Loucy (cell line): Measurements from ENCODE around the gene SYNDIG1.

Source experiments
- H2AFZ ChIP-seq: fragments of 200-600 bp; sonication (generic); 2 replicates; pipeline ENCODE4 v1.6.0; 2016; ENCODE audit warnings: antibody characterized with exemption, mild to moderate bottlenecking, low read length, moderate library complexity
- H3F3A ChIP-seq: fragments of 200-600 bp; 2 replicates; pipeline ENCODE4 v1.6.0; 2016; ENCODE audit warnings: antibody characterized with exemption, low read depth, mild to moderate bottlenecking
- H3K27me3 ChIP-seq: fragments of 200-600 bp; sonication (generic); 2 replicates; pipeline ENCODE4 v1.6.1; 2014; ENCODE audit warnings: low read length, mild to moderate bottlenecking; ENCODE audit not compliant: insufficient read depth, poor library complexity, severe bottlenecking
- H3K36me3 ChIP-seq: fragments of 200-600 bp; sonication (generic); 2 replicates; pipeline ENCODE4 v1.6.1; 2016; ENCODE audit warnings: low read length; ENCODE audit not compliant: insufficient read depth
- H3K4me1 ChIP-seq: fragments of 200-600 bp; sonication (generic); 2 replicates; pipeline ENCODE4 v1.5.1; 2014; ENCODE audit warnings: low read length, mild to moderate bottlenecking; ENCODE audit not compliant: insufficient read depth, poor library complexity, severe bottlenecking
- H3K4me2 ChIP-seq: fragments of 200-600 bp; sonication (generic); 2 replicates; pipeline ENCODE4 v1.6.0; 2014; ENCODE audit warnings: antibody characterized with exemption, low read length, low read depth, mild to moderate bottlenecking; ENCODE audit not compliant: poor library complexity, severe bottlenecking
- H3K4me3 ChIP-seq: fragments of 200-600 bp; sonication (generic); 2 replicates; pipeline ENCODE4 v1.5.1; 2014; ENCODE audit warnings: low read length, mild to moderate bottlenecking, mixed read lengths; ENCODE audit not compliant: poor library complexity, severe bottlenecking
- H3K79me2 ChIP-seq: fragments of 200-600 bp; sonication (generic); 2 replicates; pipeline ENCODE4 v1.6.1; 2014; ENCODE audit warnings: low read length; ENCODE audit not compliant: insufficient read depth
- H3K9ac ChIP-seq: fragments of 200-600 bp; sonication (generic); 2 replicates; pipeline ENCODE4 v1.6.0; 2014; ENCODE audit warnings: mild to moderate bottlenecking, low read depth, low read length, moderate library complexity; ENCODE audit not compliant: poor library complexity, severe bottlenecking
- H3K9me2 ChIP-seq: fragments of 200-600 bp; sonication (generic); replicated peaks from 2 replicates; pipeline ENCODE4 v1.6.1; 2016; ENCODE audit warnings: low read depth, low read length, mixed read lengths
- H3K9me3 ChIP-seq: fragments of 200-600 bp; sonication (generic); 2 replicates; pipeline ENCODE4 v1.6.1; 2014; ENCODE audit warnings: mild to moderate bottlenecking, antibody characterized with exemption, low read length, low read depth; ENCODE audit not compliant: insufficient read depth
- H4K20me1 ChIP-seq: fragments of 200-600 bp; sonication (generic); 2 replicates; pipeline ENCODE4 v1.6.0; 2014; ENCODE audit warnings: antibody characterized with exemption, low read length, mild to moderate bottlenecking; ENCODE audit not compliant: insufficient read depth, poor library complexity, severe bottlenecking
- EZH2phosphoT487 ChIP-seq: fragments of 200-600 bp; IDR thresholded peaks from 2 replicates; pipeline ENCODE4 v1.6.1; 2018; ENCODE audit warnings: antibody characterized with exemption, mild to moderate bottlenecking, moderate library complexity, borderline replicate concordance
- TF ChIP-seq, protein P1 (sequence below): fragments of 200-600 bp; sonication (generic); conservative IDR thresholded peaks from 2 replicates; pipeline ENCODE4 v1.5.1; 2014; ENCODE audit warnings: mild to moderate bottlenecking, antibody characterized with exemption, low read length

The SYNDIG1 gene

DNA sequence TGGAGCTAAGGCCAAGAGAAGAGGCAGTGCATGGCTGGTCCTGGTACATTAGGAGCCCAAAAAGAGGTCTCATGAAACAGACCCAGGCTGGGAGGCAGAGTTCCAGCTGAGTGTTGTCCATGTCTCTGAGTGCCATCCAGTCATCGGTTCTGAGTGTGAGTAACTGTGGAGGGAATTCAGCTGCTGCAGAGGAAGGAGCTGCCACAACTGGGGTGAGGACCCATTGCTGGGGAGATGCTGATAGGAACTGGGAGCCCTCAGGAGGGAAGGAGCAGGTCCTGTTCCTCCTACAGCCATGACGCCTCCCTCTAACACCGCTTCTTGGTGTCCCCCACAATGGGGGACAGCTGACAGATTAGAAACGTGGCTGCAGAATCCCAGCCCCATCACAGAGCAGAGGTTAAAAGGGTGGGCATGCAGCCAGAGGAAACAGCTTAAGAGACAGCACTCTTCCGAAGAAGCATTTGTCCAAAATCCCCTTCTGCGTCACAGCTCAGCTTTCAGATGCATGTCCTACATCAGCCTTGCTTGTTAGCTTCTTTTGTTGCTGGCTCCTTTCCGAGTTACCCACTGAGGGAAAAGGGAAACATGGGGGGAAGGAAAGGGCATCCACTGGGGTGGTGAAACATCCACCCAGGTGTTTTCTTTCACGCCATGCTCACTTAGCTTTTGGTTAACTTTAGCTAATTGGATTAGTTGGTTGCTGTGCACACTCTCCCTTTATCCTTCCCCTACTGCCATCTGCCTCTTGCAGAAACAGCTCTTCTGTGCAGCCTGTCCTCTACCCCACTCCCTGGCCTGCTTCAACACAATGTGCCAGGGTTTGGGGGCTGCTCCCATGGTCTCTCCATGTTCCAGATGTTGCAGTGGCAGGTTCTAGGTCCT is 239.2 kb downstream of the SYNDIG1 start:
- Histone ChIP-seq H3K9me3 (no peaks in the 10 kb centered on the region), H3K27me3 (no peaks in the 10 kb centered on the region), H4K20me1 (no peaks in the 10 kb centered on the region), H3F3A (no peaks in the 10 kb centered on the region), H3K79me2 (no peaks in the 10 kb centered on the region), H3K36me3 (no peaks in the 10 kb centered on the region), H3K9me2 (no peaks in the 10 kb centered on the region), H3K4me3 (no peak overlapping the region), H3K4me1 (no peaks in the 10 kb centered on the region), H3K9ac (no peak overlapping the region), H3K4me2 (no peak overlapping the region), H2AFZ (no peak overlapping the region)
- TF ChIP-seq, protein P1, sequence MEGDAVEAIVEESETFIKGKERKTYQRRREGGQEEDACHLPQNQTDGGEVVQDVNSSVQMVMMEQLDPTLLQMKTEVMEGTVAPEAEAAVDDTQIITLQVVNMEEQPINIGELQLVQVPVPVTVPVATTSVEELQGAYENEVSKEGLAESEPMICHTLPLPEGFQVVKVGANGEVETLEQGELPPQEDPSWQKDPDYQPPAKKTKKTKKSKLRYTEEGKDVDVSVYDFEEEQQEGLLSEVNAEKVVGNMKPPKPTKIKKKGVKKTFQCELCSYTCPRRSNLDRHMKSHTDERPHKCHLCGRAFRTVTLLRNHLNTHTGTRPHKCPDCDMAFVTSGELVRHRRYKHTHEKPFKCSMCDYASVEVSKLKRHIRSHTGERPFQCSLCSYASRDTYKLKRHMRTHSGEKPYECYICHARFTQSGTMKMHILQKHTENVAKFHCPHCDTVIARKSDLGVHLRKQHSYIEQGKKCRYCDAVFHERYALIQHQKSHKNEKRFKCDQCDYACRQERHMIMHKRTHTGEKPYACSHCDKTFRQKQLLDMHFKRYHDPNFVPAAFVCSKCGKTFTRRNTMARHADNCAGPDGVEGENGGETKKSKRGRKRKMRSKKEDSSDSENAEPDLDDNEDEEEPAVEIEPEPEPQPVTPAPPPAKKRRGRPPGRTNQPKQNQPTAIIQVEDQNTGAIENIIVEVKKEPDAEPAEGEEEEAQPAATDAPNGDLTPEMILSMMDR = no peak
- no peak for TF ChIP-seq EZH2phosphoT487
